HCT116 (cell line): ENCODE results near the gene LRRC74A. TPM values are rescaled to one million over a fixed set of nuclear protein-coding genes. Genes with fewer than 3 reads are reported as not detected.

Experiments used
- ATAC-seq: fragments of 200-7000 bp; cut with Tn5 transposase; 2 replicates; pipeline ENCODE4 v1.9.1; 2020; ENCODE audit warnings: mild to moderate bottlenecking, moderate library complexity
- BruUV-seq: library from RNA; stranded (reverse); fragments of 400-500 nt; replicated peaks from 2 replicates; lab custom pipeline; 2021; lab: Mats Ljungman, UMichigan
- CTCF ChIA-PET: fragments of 300-600 bp; sonication (Branson Sonifier 250); formaldehyde crosslinking; loops from one replicate; lab custom pipeline; 2021; ENCODE audit warnings: antibody characterized with exemption; lab: Charles Lee
- POLR2A ChIA-PET: fragments of 300-600, 350-600 bp; sonication (Branson Sonifier 250); formaldehyde crosslinking; loops from one replicate; lab custom pipeline; 2021; ENCODE audit warnings: antibody characterized with exemption; lab: Charles Lee
- RAD21 ChIA-PET, 2 experiments: fragments of 300-600 bp; sonication (Branson Sonifier 250); formaldehyde crosslinking; loops; one replicate each; lab custom pipeline; 2023; ENCODE audit warnings: low total read pairs in 2 of 2; ENCODE audit not compliant: uncharacterized antibody in 2 of 2, unreplicated experiment in 2 of 2, low non-redundant PET in 1 of 2; lab: Charles Lee
- DNase-seq: peaks from one replicate; pipeline ENCODE4 v3.0.0-alpha.2; 2010; ENCODE audit warnings: low read depth, low spot score
- H2AFZ ChIP-seq: fragments of 200-600 bp; shearing (Covaris generic), sonication (generic); 2 replicates; pipeline ENCODE4 v1.6.1; 2017; ENCODE audit warnings: low read depth, mixed run types, mixed read lengths, antibody characterized with exemption, low read length; ENCODE audit not compliant: poor library complexity, severe bottlenecking
- H3K27ac ChIP-seq: 2 replicates; pipeline ENCODE4 v1.5.1; 2012; ENCODE audit warnings: low read depth, low read length
- H3K27me3 ChIP-seq: fragments of 200-600 bp; sonication (generic); 2 replicates; pipeline ENCODE4 v1.6.1; 2016; ENCODE audit warnings: mixed run types, low read length, mixed read lengths; ENCODE audit not compliant: insufficient read depth
- H3K36me3 ChIP-seq, 2 experiments: fragments of 200-500 bp in 1 of 2; fragments of 200-600 bp in 1 of 2; sonication (Bioruptor generic) in 1 of 2; sonication (generic) in 1 of 2; 2 replicates each; pipeline versions ENCODE4 v1.5.1 to v1.6.1; 2014 to 2016; ENCODE audit warnings: low read length in 2 of 2, inconsistent platforms in 1 of 2, mixed read lengths in 1 of 2, mixed run types in 1 of 2; ENCODE audit not compliant: insufficient read depth in 2 of 2, control insufficient read depth in 1 of 2
- H3K4me1 ChIP-seq, 2 experiments: fragments of 200-600 bp in 1 of 2; sonication (generic) in 1 of 2; 2 replicates each; pipeline versions ENCODE4 v1.5.1 to v1.6.1; 2012 to 2017; ENCODE audit warnings: low read length in 2 of 2, inconsistent platforms in 1 of 2, mild to moderate bottlenecking in 1 of 2, mixed read lengths in 1 of 2, mixed run types in 1 of 2, moderate library complexity in 1 of 2; ENCODE audit not compliant: insufficient read depth in 2 of 2, control insufficient read depth in 1 of 2
- H3K4me2 ChIP-seq: fragments of 200-600 bp; sonication (generic); 2 replicates; pipeline ENCODE4 v1.6.1; 2017; ENCODE audit warnings: mixed run types, low read length, mixed read lengths
- H3K4me3 ChIP-seq, 2 experiments: fragments of 200-600 bp in 1 of 2; sonication (generic) in 1 of 2; replicated peaks in 1 of 2; 2 replicates each; pipeline ENCODE4 v1.5.1; 2011 to 2016; ENCODE audit warnings: low read length in 2 of 2, control low read depth in 1 of 2, low read depth in 1 of 2, mild to moderate bottlenecking in 1 of 2, mixed read lengths in 1 of 2, mixed run types in 1 of 2
- H3K79me2 ChIP-seq: fragments of 200-600 bp; sonication (generic); 2 replicates; pipeline ENCODE4 v1.6.1; 2017; ENCODE audit warnings: mild to moderate bottlenecking, mixed run types, low read length, moderate library complexity, mixed read lengths; ENCODE audit not compliant: insufficient read depth
- H3K9ac ChIP-seq: fragments of 200-600 bp; sonication (generic); 2 replicates; pipeline ENCODE4 v1.6.1; 2016; ENCODE audit warnings: low read length, mixed read lengths
- H3K9me2 ChIP-seq: fragments of 200-600 bp; sonication (generic), shearing (Covaris generic); 2 replicates; pipeline ENCODE4 v1.6.1; 2017; ENCODE audit warnings: mixed run types, mild to moderate bottlenecking, moderate library complexity; ENCODE audit not compliant: insufficient read depth
- H3K9me3 ChIP-seq, 2 experiments: fragments of 200-500 bp in 1 of 2; fragments of 200-600 bp in 1 of 2; sonication (Bioruptor generic) in 1 of 2; sonication (generic) in 1 of 2; 2 replicates each; pipeline ENCODE4 v1.6.1; 2014 to 2017; ENCODE audit warnings: low read length in 2 of 2, mixed read lengths in 2 of 2, inconsistent platforms in 1 of 2, low read depth in 1 of 2, mild to moderate bottlenecking in 1 of 2, mixed run types in 1 of 2, moderate library complexity in 1 of 2; ENCODE audit not compliant: control insufficient read depth in 1 of 2, insufficient read depth in 1 of 2
- H4K20me1 ChIP-seq: fragments of 200-600 bp; sonication (generic), shearing (Covaris generic); 2 replicates; pipeline ENCODE4 v1.6.1; 2017; ENCODE audit warnings: mixed run types, mild to moderate bottlenecking, moderate library complexity; ENCODE audit not compliant: insufficient read depth
- CBX3 ChIP-seq: IDR thresholded peaks from 2 replicates; pipeline ENCODE4 v1.6.1; 2012; ENCODE audit warnings: low read depth
- EZH2 ChIP-seq: fragments of 200-600 bp; sonication (generic); IDR thresholded peaks from 2 replicates; pipeline ENCODE4 v1.6.1; 2017; ENCODE audit warnings: antibody characterized with exemption, mixed run types
- JUND ChIP-seq: IDR thresholded peaks from 2 replicates; pipeline ENCODE4 v1.6.1; 2012
- POLR2AphosphoS5 ChIP-seq: IDR thresholded peaks from 2 replicates; pipeline ENCODE4 v1.6.1; 2011; ENCODE audit warnings: mild to moderate bottlenecking, low read depth, low read length, moderate library complexity
- YY1 ChIP-seq: IDR thresholded peaks from 2 replicates; pipeline ENCODE4 v1.6.1; 2011; ENCODE audit warnings: low read length, low read depth, moderate library complexity, mild to moderate bottlenecking; ENCODE audit not compliant: insufficient replicate concordance; ENCODE audit errors: extremely low read depth
- ZBTB33 ChIP-seq: IDR thresholded peaks from 2 replicates; pipeline ENCODE4 v1.6.1; 2011; ENCODE audit warnings: mild to moderate bottlenecking, low read length, moderate library complexity; ENCODE audit not compliant: insufficient replicate concordance; ENCODE audit errors: extremely low read depth
- ZFX ChIP-seq: fragments of 450-650 bp; IDR thresholded peaks from 2 replicates; pipeline ENCODE4 v1.6.1; 2017
- intact Hi-C: fragments of 100-400 bp; cut with micrococcal nuclease; formaldehyde crosslinking; loops from 2 replicates; pipeline ENCODE4 v1.10.0; 2022
- total RNA-seq: library from RNA; stranded (reverse); gene quantifications from one replicate; pipeline ENCODE4 v1.2.1, GENCODE V29; 2021; ENCODE audit not compliant: unreplicated experiment
- TF ChIP-seq, protein P1 (sequence below), 3 experiments: fragments of 200-600 bp in 1 of 3; sonication (generic) in 1 of 3; IDR thresholded peaks in 2 of 3; conservative IDR thresholded peaks in 1 of 3; 2 replicates each; pipeline ENCODE4 v1.5.1; 2012 to 2017; ENCODE audit warnings: low read depth in 2 of 3, low read length in 2 of 3, antibody characterized with exemption in 1 of 3, borderline replicate concordance in 1 of 3, control low read depth in 1 of 3, mild to moderate bottlenecking in 1 of 3, mixed read lengths in 1 of 3, mixed run types in 1 of 3, moderate library complexity in 1 of 3; ENCODE audit not compliant: insufficient read depth in 1 of 3

LRRC74A gene
- total RNA-seq, 1 experiment from 2014 or later: not detected

DNA sequence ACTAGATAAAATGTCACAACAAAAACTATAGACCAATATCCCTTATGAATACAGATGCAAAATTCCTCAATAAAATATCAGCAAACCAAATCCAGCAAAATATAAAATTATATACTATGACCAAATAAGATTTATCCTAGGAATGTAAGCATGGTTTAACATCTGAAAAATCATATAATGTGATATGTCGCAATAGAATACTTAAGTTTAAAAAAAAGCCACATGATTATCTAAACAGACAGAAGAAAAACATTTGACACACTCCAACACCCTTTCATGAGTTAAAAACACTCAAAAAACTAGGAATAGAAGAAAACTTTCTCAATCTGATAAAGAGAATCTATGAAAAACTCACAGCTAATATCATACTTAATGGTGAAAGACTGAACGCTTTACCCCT is 33.8 kb upstream of the LRRC74A start:
- no peak overlapping the region for H3K4me3 ChIP-seq
- no peak overlapping the region for H3K4me2 ChIP-seq
- H2AFZ ChIP-seq: no peak overlapping the region
- no peaks in the 10 kb centered on the region for H3K9me2 ChIP-seq
- H3K27me3 ChIP-seq: no peaks in the 10 kb centered on the region
- peaks cover 17 to 29% of the 10 kb centered on the region in 2 experiments; a peak in 3 of 4 replicates for H3K36me3 ChIP-seq
- H3K27ac ChIP-seq: no peak overlapping the region
- no peaks in the 10 kb centered on the region for H4K20me1 ChIP-seq
- no peaks in the 10 kb centered on the region for H3K79me2 ChIP-seq
- H3K9ac ChIP-seq: no peak overlapping the region
- ChIA-PET CTCF (no interaction called here), POLR2A (no interaction called here), RAD21 (no interaction called here)
- TF ChIP-seq ZFX: no peak
- TF ChIP-seq POLR2AphosphoS5: no peak
- no peak for TF ChIP-seq JUND
- TF ChIP-seq EZH2: no peak
- TF ChIP-seq ZBTB33: no peak
- TF ChIP-seq, protein P1, sequence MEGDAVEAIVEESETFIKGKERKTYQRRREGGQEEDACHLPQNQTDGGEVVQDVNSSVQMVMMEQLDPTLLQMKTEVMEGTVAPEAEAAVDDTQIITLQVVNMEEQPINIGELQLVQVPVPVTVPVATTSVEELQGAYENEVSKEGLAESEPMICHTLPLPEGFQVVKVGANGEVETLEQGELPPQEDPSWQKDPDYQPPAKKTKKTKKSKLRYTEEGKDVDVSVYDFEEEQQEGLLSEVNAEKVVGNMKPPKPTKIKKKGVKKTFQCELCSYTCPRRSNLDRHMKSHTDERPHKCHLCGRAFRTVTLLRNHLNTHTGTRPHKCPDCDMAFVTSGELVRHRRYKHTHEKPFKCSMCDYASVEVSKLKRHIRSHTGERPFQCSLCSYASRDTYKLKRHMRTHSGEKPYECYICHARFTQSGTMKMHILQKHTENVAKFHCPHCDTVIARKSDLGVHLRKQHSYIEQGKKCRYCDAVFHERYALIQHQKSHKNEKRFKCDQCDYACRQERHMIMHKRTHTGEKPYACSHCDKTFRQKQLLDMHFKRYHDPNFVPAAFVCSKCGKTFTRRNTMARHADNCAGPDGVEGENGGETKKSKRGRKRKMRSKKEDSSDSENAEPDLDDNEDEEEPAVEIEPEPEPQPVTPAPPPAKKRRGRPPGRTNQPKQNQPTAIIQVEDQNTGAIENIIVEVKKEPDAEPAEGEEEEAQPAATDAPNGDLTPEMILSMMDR (IDR thresholded peaks at IDR 0.05 in 2 of 3, conservative IDR thresholded peaks at IDR 0.05 in 1 of 3; ENCODE audit: borderline replicate concordance in 1 of 3, insufficient read depth in 1 of 3, low read depth in 2 of 3, low read length in 2 of 3): no peak
- no peak for TF ChIP-seq CBX3
- TF ChIP-seq YY1: no peak
- no peak for ATAC-seq
- DNase-seq: no peak
- no peaks in the 10 kb centered on the region for H3K9me3 ChIP-seq
- intact Hi-C loops: no loop called here
- peaks cover 0 to 5% of the 10 kb centered on the region in 2 experiments; a peak in 2 of 4 replicates for H3K4me1 ChIP-seq
- BruUV-seq: no TSS peak
